Measurements from ENCODE around the gene ZNF207.
"Not testable (repeated sequence)": the region's sequence is repeated elsewhere in the genome, so short reads cannot be mapped to it uniquely, and the experiment has no call there.

The ZNF207 gene

GRCh38 chr17:32335687-32336086 is 14.3 kb upstream of the ZNF207 start:
- Histone ChIP-seq H3K36me3 (ENCODE audit: control insufficient read depth, insufficient read depth, low read length, severe bottlenecking) (peaks cover 11% of the 10 kb centered on the region), H3K9me3 (ENCODE audit: control insufficient read depth, low read length) (no peaks in the 10 kb centered on the region), H3K27me3 (replicated peaks; ENCODE audit: control insufficient read depth, insufficient read depth, low read length) (no peaks in the 10 kb centered on the region), H3K4me3 (ENCODE audit: low read length) (no peak overlapping the region), H3K9ac (ENCODE audit: low read length) (no peak overlapping the region), H3K4me1 (ENCODE audit: control insufficient read depth, insufficient read depth, low read length) (peaks cover 8% of the 10 kb centered on the region)
- no peak for DNase-seq (ENCODE audit: low read depth)

- Histone ChIP-seq H3K4me3 (ENCODE audit: low read length) (peak overlapping the region; percentile 81), H3K36me3 (ENCODE audit: control insufficient read depth, insufficient read depth, low read length, severe bottlenecking) (no peaks in the 10 kb centered on the region), H3K9ac (ENCODE audit: low read length) (peak overlapping the region; percentile 82), H3K27me3 (replicated peaks; ENCODE audit: control insufficient read depth, insufficient read depth, low read length) (no peaks in the 10 kb centered on the region), H3K4me1 (ENCODE audit: control insufficient read depth, insufficient read depth, low read length) (peaks cover 9% of the 10 kb centered on the region), H3K9me3 (ENCODE audit: control insufficient read depth, low read length) (no peaks in the 10 kb centered on the region)
- DNase-seq (ENCODE audit: low read depth), result peak; percentile 35
Measured at GRCh38 chr17:32341141-32341856, 8.7 kb upstream of the ZNF207 start.

GRCh38 chr17:32341857-32342602 is 7.9 kb upstream of the ZNF207 start, which contains the start of gene C17orf75:
Gene C17orf75, minus strand, starts transcription at chr17:32342173. Its CDS starts 34 bp downstream, at chr17:32342139.
- no peaks in the 10 kb centered on the region for H3K36me3 ChIP-seq (ENCODE audit: control insufficient read depth, insufficient read depth, low read length, severe bottlenecking)
- DNase-seq (ENCODE audit: low read depth), result peak; percentile 73
- H3K4me3 ChIP-seq (ENCODE audit: low read length), result peak within 1 kb of the TSS; percentile 81
- peaks cover 9% of the 10 kb centered on the region for H3K4me1 ChIP-seq (ENCODE audit: control insufficient read depth, insufficient read depth, low read length)
- peak within 1 kb of the TSS; percentile 82 for H3K9ac ChIP-seq (ENCODE audit: low read length)
- no peaks in the 10 kb centered on the region for H3K9me3 ChIP-seq (ENCODE audit: control insufficient read depth, low read length)
- H3K27me3 ChIP-seq (replicated peaks; ENCODE audit: control insufficient read depth, insufficient read depth, low read length), result no peaks in the 10 kb centered on the region

- peak overlapping the region; percentile 82 for H3K9ac ChIP-seq (ENCODE audit: low read length)
- DNase-seq (ENCODE audit: low read depth), result no peak
- H3K4me3 ChIP-seq (ENCODE audit: low read length), result peak overlapping the region; percentile 81
- H3K27me3 ChIP-seq (replicated peaks; ENCODE audit: control insufficient read depth, insufficient read depth, low read length), result no peaks in the 10 kb centered on the region
- H3K4me1 ChIP-seq (ENCODE audit: control insufficient read depth, insufficient read depth, low read length), result peaks cover 9% of the 10 kb centered on the region
- no peaks in the 10 kb centered on the region for H3K36me3 ChIP-seq (ENCODE audit: control insufficient read depth, insufficient read depth, low read length, severe bottlenecking)
- H3K9me3 ChIP-seq (ENCODE audit: control insufficient read depth, low read length), result no peaks in the 10 kb centered on the region
Measured at GRCh38 chr17:32342603-32343325, 7.2 kb upstream of the ZNF207 start.

GRCh38 chr17:32345951-32346600 is 3.9 kb upstream of the ZNF207 start:
- Histone ChIP-seq H3K4me1 (ENCODE audit: control insufficient read depth, insufficient read depth, low read length) (peaks cover 14% of the 10 kb centered on the region), H3K36me3 (ENCODE audit: control insufficient read depth, insufficient read depth, low read length, severe bottlenecking) (no peaks in the 10 kb centered on the region), H3K9me3 (ENCODE audit: control insufficient read depth, low read length) (no peaks in the 10 kb centered on the region), H3K9ac (ENCODE audit: low read length) (no peak overlapping the region), H3K4me3 (ENCODE audit: low read length) (no peak overlapping the region), H3K27me3 (replicated peaks; ENCODE audit: control insufficient read depth, insufficient read depth, low read length) (no peaks in the 10 kb centered on the region)
- DNase-seq (ENCODE audit: low read depth), result no peak

GRCh38 chr17:32348483-32348800 is 1.5 kb upstream of the ZNF207 start:
- H3K36me3 ChIP-seq (ENCODE audit: control insufficient read depth, insufficient read depth, low read length, severe bottlenecking), result peaks cover 8% of the 10 kb centered on the region
- no peak overlapping the region for H3K9ac ChIP-seq (ENCODE audit: low read length)
- no peak overlapping the region for H3K4me3 ChIP-seq (ENCODE audit: low read length)
- H3K27me3 ChIP-seq (replicated peaks; ENCODE audit: control insufficient read depth, insufficient read depth, low read length), result no peaks in the 10 kb centered on the region
- no peak for DNase-seq (ENCODE audit: low read depth)
- H3K4me1 ChIP-seq (ENCODE audit: control insufficient read depth, insufficient read depth, low read length), result peaks cover 18% of the 10 kb centered on the region
- H3K9me3 ChIP-seq (ENCODE audit: control insufficient read depth, low read length), result no peaks in the 10 kb centered on the region

- H3K27me3 ChIP-seq (replicated peaks; ENCODE audit: control insufficient read depth, insufficient read depth, low read length), result no peaks in the 10 kb centered on the region
- H3K36me3 ChIP-seq (ENCODE audit: control insufficient read depth, insufficient read depth, low read length, severe bottlenecking), result peaks cover 16% of the 10 kb centered on the region
- H3K9ac ChIP-seq (ENCODE audit: low read length), result peak overlapping the region; percentile 100
- H3K4me3 ChIP-seq (ENCODE audit: low read length), result peak overlapping the region; percentile 97
- no peaks in the 10 kb centered on the region for H3K9me3 ChIP-seq (ENCODE audit: control insufficient read depth, low read length)
- peaks cover 27% of the 10 kb centered on the region for H3K4me1 ChIP-seq (ENCODE audit: control insufficient read depth, insufficient read depth, low read length)
- peak; percentile 28 for DNase-seq (ENCODE audit: low read depth)
Measured at GRCh38 chr17:32349503-32349853, 479 bp upstream of the ZNF207 start.

GRCh38 chr17:32350666-32351418 is 885 bp downstream of the ZNF207 start:
- no peaks in the 10 kb centered on the region for H3K27me3 ChIP-seq (replicated peaks; ENCODE audit: control insufficient read depth, insufficient read depth, low read length)
- DNase-seq (ENCODE audit: low read depth), result peak; percentile 85
- peaks cover 30% of the 10 kb centered on the region for H3K36me3 ChIP-seq (ENCODE audit: control insufficient read depth, insufficient read depth, low read length, severe bottlenecking)
- H3K4me1 ChIP-seq (ENCODE audit: control insufficient read depth, insufficient read depth, low read length), result peaks cover 39% of the 10 kb centered on the region
- no peaks in the 10 kb centered on the region for H3K9me3 ChIP-seq (ENCODE audit: control insufficient read depth, low read length)
- peak overlapping the region; percentile 100 for H3K9ac ChIP-seq (ENCODE audit: low read length)
- H3K4me3 ChIP-seq (ENCODE audit: low read length), result peak overlapping the region; percentile 97

- Histone ChIP-seq H3K36me3 (ENCODE audit: control insufficient read depth, insufficient read depth, low read length, severe bottlenecking) (peaks cover 33% of the 10 kb centered on the region), H3K9ac (ENCODE audit: low read length) (peak overlapping the region; percentile 100), H3K4me1 (ENCODE audit: control insufficient read depth, insufficient read depth, low read length) (peaks cover 51% of the 10 kb centered on the region), H3K4me3 (ENCODE audit: low read length) (peak overlapping the region; percentile 97)
- DNase-seq (ENCODE audit: low read depth); H3K27me3 ChIP-seq (replicated peaks; ENCODE audit: control insufficient read depth, insufficient read depth, low read length); H3K9me3 ChIP-seq (ENCODE audit: control insufficient read depth, low read length): not testable (repeated sequence)
Measured at GRCh38 chr17:32352734-32353133, 2.8 kb downstream of the ZNF207 start.

- peaks cover 64% of the 10 kb centered on the region for H3K36me3 ChIP-seq (ENCODE audit: control insufficient read depth, insufficient read depth, low read length, severe bottlenecking)
- peak overlapping the region; percentile 44 for H3K4me3 ChIP-seq (ENCODE audit: low read length)
- no peaks in the 10 kb centered on the region for H3K9me3 ChIP-seq (ENCODE audit: control insufficient read depth, low read length)
- no peak overlapping the region for H3K9ac ChIP-seq (ENCODE audit: low read length)
- H3K4me1 ChIP-seq (ENCODE audit: control insufficient read depth, insufficient read depth, low read length), result peaks cover 45% of the 10 kb centered on the region
- H3K27me3 ChIP-seq (replicated peaks; ENCODE audit: control insufficient read depth, insufficient read depth, low read length), result no peaks in the 10 kb centered on the region
- DNase-seq (ENCODE audit: low read depth), result peak; percentile 20
Measured at GRCh38 chr17:32355649-32356377, 5.9 kb downstream of the ZNF207 start.
